Measurements from ENCODE around the gene PRDM2.

DNA sequence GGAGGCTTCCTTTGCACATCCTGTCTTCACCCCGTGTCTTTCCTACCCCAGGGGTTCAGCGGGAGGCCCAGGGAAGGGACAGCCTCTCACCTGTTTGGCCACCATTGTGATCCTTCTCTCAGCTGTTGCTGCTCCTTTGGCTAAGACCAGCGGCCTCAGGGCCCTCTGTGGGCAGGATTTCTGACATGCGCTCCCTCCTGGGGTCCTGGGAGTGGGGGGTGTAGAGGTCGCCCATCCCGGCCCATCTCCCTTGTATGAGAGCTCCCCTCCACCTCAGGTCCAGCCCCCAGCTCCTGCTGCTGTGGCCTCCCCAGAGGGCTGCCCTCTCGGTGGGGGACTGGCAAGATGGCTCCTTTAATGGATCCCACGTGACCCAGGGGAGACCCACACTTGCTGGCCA is 120.5 kb downstream of the PRDM2 start:
- TF ChIP-seq, protein P1, sequence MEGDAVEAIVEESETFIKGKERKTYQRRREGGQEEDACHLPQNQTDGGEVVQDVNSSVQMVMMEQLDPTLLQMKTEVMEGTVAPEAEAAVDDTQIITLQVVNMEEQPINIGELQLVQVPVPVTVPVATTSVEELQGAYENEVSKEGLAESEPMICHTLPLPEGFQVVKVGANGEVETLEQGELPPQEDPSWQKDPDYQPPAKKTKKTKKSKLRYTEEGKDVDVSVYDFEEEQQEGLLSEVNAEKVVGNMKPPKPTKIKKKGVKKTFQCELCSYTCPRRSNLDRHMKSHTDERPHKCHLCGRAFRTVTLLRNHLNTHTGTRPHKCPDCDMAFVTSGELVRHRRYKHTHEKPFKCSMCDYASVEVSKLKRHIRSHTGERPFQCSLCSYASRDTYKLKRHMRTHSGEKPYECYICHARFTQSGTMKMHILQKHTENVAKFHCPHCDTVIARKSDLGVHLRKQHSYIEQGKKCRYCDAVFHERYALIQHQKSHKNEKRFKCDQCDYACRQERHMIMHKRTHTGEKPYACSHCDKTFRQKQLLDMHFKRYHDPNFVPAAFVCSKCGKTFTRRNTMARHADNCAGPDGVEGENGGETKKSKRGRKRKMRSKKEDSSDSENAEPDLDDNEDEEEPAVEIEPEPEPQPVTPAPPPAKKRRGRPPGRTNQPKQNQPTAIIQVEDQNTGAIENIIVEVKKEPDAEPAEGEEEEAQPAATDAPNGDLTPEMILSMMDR (conservative IDR thresholded peaks at IDR 0.05; ENCODE audit: low read depth, low read length) = no peak
- TF ChIP-seq EZH2 (IDR thresholded peaks at IDR 0.05; ENCODE audit: borderline replicate concordance, low read depth, low read length, poor library complexity, severe bottlenecking) = no peak
